ENCODE data around the gene RABGAP1L.

Gene RABGAP1L

DNA sequence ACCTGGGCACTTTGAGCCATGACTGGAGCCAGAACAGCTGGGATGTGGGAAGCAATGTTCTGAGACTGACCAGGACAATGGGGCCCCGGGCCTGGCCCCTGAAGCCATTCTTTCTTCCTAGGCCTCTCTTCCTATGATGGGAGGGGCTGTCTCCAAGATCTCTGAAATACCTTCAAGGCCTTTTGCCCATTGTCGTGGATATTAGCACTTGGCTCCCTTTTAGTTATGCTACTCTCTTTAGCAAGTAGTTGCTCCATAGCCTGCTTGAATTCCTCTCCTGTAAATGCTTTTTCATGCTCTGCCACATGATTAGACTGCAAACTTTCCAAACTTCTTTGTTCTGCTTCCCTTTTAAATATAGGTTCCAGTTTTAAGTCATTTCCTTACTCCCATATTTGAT is 577.5 kb downstream of the RABGAP1L start:
- Histone ChIP-seq H3K4me1 (ENCODE audit: insufficient read depth, low read length) (no peaks in the 10 kb centered on the region), H3K36me3 (ENCODE audit: insufficient read depth, low read length) (no peaks in the 10 kb centered on the region), H3K27me3 (ENCODE audit: insufficient read depth, low read length) (no peaks in the 10 kb centered on the region), H3K4me3 (ENCODE audit: low read length) (no peak overlapping the region), H3K9me3 (ENCODE audit: low read length) (no peaks in the 10 kb centered on the region), H2AFZ (ENCODE audit: low read depth, low read length) (no peak overlapping the region)

- Histone ChIP-seq H3K36me3 (ENCODE audit: insufficient read depth, low read length) (no peaks in the 10 kb centered on the region), H3K4me3 (ENCODE audit: low read length) (no peak overlapping the region), H3K9me3 (ENCODE audit: low read length) (no peaks in the 10 kb centered on the region), H3K27me3 (ENCODE audit: insufficient read depth, low read length) (no peaks in the 10 kb centered on the region), H2AFZ (ENCODE audit: low read depth, low read length) (no peak overlapping the region), H3K4me1 (ENCODE audit: insufficient read depth, low read length) (no peaks in the 10 kb centered on the region)
Observed at GRCh38 chr1:174740249-174740968, 581.1 kb downstream of the RABGAP1L start.

DNA sequence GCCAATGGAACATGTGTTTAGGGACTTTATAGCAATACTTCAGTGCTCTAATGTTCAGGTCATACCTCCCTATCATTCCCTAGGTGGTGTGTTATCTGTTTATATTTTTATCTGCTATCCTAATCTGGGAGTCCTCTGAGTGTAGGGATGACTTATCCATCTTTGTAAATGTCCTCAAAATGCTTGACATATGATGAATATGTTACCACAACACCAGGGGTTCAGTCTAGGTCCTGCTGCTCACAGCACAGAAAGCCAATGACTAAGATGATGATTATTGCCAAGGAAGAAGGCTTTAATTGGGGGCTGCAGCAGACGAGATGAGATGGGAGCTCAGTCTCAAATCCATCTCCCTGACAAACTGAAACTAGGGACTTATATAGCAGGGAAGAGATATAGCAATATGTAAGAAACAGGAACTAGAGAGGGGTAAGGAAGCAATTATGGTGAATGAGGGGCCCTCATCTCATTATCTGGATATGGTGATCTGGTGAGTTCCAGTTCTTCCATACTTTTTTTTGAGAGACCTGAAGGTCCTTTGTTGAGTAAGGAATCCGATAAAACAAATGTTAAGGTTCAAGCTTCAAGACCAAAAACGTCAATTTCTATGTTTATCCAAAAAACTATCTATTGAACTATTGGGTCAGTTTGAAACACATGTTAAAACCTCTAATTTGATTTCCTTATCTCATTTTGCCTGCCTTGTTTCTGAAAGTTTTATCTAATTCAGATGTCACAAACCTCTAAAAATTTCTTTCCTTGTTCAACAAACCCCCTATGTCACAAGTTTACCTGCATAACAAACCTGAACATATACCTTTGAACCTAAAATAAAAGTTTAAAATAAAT is 583.7 kb downstream of the RABGAP1L start:
- H3K36me3 ChIP-seq (ENCODE audit: insufficient read depth, low read length), result no peaks in the 10 kb centered on the region

DNA sequence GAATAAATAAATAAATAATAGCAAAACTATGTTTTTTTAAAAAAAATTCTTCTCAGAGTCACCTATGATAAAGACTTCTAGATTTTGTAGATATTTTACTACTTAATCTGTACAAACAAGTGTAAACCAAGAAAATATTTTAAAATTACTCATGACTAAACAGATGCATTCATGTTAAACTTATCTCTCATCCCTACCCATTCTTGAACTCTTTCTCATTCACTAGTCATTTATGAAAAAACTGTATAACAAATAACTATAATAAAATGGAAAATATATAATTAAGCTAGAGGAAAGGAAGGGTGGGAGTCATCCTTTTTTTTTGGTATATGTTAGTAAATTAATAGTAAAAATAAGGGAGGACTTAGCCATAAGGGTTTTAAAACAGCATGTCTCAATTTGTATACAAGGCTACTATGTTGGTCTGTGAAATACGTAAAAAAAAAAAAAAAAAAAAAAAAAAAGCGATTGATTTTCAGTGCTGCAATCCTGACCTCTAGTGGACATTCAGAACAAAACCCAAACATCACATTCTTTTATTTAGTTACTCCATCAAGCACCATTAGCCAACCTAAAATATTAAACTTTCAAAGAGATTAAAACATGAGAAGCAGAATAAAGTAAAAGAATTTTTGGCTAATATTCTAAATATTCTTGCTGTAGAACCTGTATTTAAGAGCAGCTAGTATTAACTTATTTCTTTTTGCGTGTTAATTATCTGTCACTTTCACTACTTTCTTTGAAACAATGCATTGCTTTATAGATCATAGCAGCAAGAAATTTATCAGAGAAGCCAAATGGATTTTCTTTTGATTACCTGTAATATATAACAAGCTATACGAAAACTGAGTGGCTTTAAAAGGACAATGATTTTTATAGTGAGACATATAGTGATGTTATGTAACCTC is 584.6 kb downstream of the RABGAP1L start:
- no peaks in the 10 kb centered on the region for H3K36me3 ChIP-seq (ENCODE audit: insufficient read depth, low read length)
- no peaks in the 10 kb centered on the region for H3K9me3 ChIP-seq (ENCODE audit: low read length)
- no peaks in the 10 kb centered on the region for H3K27me3 ChIP-seq (ENCODE audit: insufficient read depth, low read length)
- H3K4me1 ChIP-seq (ENCODE audit: insufficient read depth, low read length), result peaks cover 3% of the 10 kb centered on the region
- H3K4me3 ChIP-seq (ENCODE audit: low read length), result no peak overlapping the region
- no peak overlapping the region for H2AFZ ChIP-seq (ENCODE audit: low read depth, low read length)

More for the DNA sequence above, 583.7 kb downstream of the RABGAP1L start:
- H2AFZ ChIP-seq (ENCODE audit: low read depth, low read length), result no peak overlapping the region
- no peak overlapping the region for H3K4me3 ChIP-seq (ENCODE audit: low read length)
- no peaks in the 10 kb centered on the region for H3K9me3 ChIP-seq (ENCODE audit: low read length)
- H3K27me3 ChIP-seq (ENCODE audit: insufficient read depth, low read length), result no peaks in the 10 kb centered on the region
- peaks cover 3% of the 10 kb centered on the region for H3K4me1 ChIP-seq (ENCODE audit: insufficient read depth, low read length)

- Histone ChIP-seq H2AFZ (ENCODE audit: low read depth, low read length) (no peak overlapping the region), H3K4me1 (ENCODE audit: insufficient read depth, low read length) (peaks cover 3% of the 10 kb centered on the region)
Observed at GRCh38 chr1:174744886-174745285, 585.6 kb downstream of the RABGAP1L start.

GRCh38 chr1:174746024-174746808 is 586.9 kb downstream of the RABGAP1L start:
- H3K9me3 ChIP-seq (ENCODE audit: low read length), result no peaks in the 10 kb centered on the region
- no peak overlapping the region for H3K4me3 ChIP-seq (ENCODE audit: low read length)
- no peaks in the 10 kb centered on the region for H3K27me3 ChIP-seq (ENCODE audit: insufficient read depth, low read length)
- H2AFZ ChIP-seq (ENCODE audit: low read depth, low read length), result no peak overlapping the region
- no peaks in the 10 kb centered on the region for H3K36me3 ChIP-seq (ENCODE audit: insufficient read depth, low read length)
- H3K4me1 ChIP-seq (ENCODE audit: insufficient read depth, low read length), result peaks cover 3% of the 10 kb centered on the region

More at GRCh38 chr1:174744886-174745285, 585.6 kb downstream of the RABGAP1L start:
- no peak overlapping the region for H3K4me3 ChIP-seq (ENCODE audit: low read length)
- no peaks in the 10 kb centered on the region for H3K9me3 ChIP-seq (ENCODE audit: low read length)
- H3K27me3 ChIP-seq (ENCODE audit: insufficient read depth, low read length), result no peaks in the 10 kb centered on the region
- no peaks in the 10 kb centered on the region for H3K36me3 ChIP-seq (ENCODE audit: insufficient read depth, low read length)

DNA sequence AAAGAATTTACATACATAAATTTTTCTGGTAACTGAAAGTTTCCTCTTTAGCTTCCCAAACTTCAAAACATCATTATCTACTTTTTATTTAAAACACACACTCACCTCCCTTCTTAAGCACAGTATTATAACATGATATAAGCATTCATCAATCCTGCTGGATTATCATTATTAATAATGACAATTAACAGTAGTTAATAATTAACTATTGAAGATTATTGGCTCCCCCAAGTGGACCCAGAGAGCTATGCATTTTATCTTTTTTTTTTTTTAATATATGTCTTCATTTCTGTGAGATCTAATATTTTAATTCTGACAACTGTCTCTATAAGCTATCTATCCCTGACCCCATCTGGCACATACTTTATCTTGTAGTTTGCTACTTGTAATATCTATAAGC is 588.3 kb downstream of the RABGAP1L start:
- no peak overlapping the region for H2AFZ ChIP-seq (ENCODE audit: low read depth, low read length)
- no peak overlapping the region for H3K4me3 ChIP-seq (ENCODE audit: low read length)
- H3K4me1 ChIP-seq (ENCODE audit: insufficient read depth, low read length), result peaks cover 3% of the 10 kb centered on the region
- no peaks in the 10 kb centered on the region for H3K27me3 ChIP-seq (ENCODE audit: insufficient read depth, low read length)
- H3K36me3 ChIP-seq (ENCODE audit: insufficient read depth, low read length), result no peaks in the 10 kb centered on the region
- H3K9me3 ChIP-seq (ENCODE audit: low read length), result no peaks in the 10 kb centered on the region

DNA sequence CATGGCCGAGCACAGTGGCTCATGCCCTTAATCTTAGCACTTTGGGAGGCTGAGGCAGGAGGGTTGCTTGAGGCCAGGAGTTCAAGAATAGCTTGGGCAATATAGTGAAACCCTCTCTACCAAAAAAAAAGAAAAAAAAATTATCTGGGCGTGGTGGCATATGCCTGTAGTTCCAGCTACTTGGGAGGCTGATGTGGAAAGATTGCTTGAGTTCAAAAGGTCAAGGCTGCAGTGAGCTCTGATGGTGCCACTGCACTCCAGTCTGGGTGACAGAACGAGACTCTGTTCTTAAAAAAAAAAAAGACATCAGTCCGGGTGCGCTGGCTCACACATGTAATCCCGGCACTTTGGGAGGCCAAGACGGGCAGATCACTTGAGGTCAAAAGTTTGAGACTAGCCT is 589.3 kb downstream of the RABGAP1L start:
- H3K4me3 ChIP-seq (ENCODE audit: low read length), result no peak overlapping the region
- H3K4me1 ChIP-seq (ENCODE audit: insufficient read depth, low read length), result peaks cover 3% of the 10 kb centered on the region
- H2AFZ ChIP-seq (ENCODE audit: low read depth, low read length), result no peak overlapping the region
- no peaks in the 10 kb centered on the region for H3K9me3 ChIP-seq (ENCODE audit: low read length)
- no peaks in the 10 kb centered on the region for H3K36me3 ChIP-seq (ENCODE audit: insufficient read depth, low read length)
- H3K27me3 ChIP-seq (ENCODE audit: insufficient read depth, low read length), result no peaks in the 10 kb centered on the region

GRCh38 chr1:174753131-174753530 is 593.8 kb downstream of the RABGAP1L start:
- Histone ChIP-seq H3K36me3 (ENCODE audit: insufficient read depth, low read length) (no peaks in the 10 kb centered on the region), H3K4me3 (ENCODE audit: low read length) (no peak overlapping the region), H3K9me3 (ENCODE audit: low read length) (no peaks in the 10 kb centered on the region), H3K4me1 (ENCODE audit: insufficient read depth, low read length) (no peaks in the 10 kb centered on the region), H2AFZ (ENCODE audit: low read depth, low read length) (no peak overlapping the region), H3K27me3 (ENCODE audit: insufficient read depth, low read length) (no peaks in the 10 kb centered on the region)

DNA sequence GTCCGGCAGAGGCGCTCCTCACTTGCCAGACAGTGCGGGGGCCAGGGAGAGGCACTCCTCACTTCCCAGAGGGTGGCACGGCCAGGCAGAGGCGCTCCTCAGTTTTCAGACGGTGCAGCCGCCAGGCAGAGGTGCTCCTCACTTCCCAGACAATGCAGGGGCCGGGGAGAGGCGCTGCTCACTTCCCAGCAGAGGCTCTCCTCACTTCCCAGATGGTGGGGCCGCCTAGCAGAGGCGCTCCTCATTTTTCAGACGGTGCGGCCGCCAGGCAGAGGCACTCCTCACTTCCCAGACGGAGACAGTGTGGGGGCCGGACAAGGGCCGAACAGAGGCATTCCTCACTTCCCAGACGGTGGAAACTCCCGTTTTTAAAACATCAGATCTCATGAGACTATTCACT is 602.0 kb downstream of the RABGAP1L start:
- H3K4me3 ChIP-seq (ENCODE audit: low read length), result no peak overlapping the region
- no peaks in the 10 kb centered on the region for H3K4me1 ChIP-seq (ENCODE audit: insufficient read depth, low read length)
- H3K36me3 ChIP-seq (ENCODE audit: insufficient read depth, low read length), result no peaks in the 10 kb centered on the region
- H3K27me3 ChIP-seq (ENCODE audit: insufficient read depth, low read length), result no peaks in the 10 kb centered on the region
- no peaks in the 10 kb centered on the region for H3K9me3 ChIP-seq (ENCODE audit: low read length)
- H2AFZ ChIP-seq (ENCODE audit: low read depth, low read length), result no peak overlapping the region

GRCh38 chr1:174761901-174762585 is 602.7 kb downstream of the RABGAP1L start:
- Histone ChIP-seq H2AFZ (ENCODE audit: low read depth, low read length) (no peak overlapping the region), H3K36me3 (ENCODE audit: insufficient read depth, low read length) (no peaks in the 10 kb centered on the region), H3K9me3 (ENCODE audit: low read length) (no peaks in the 10 kb centered on the region), H3K4me3 (ENCODE audit: low read length) (no peak overlapping the region), H3K4me1 (ENCODE audit: insufficient read depth, low read length) (no peaks in the 10 kb centered on the region), H3K27me3 (ENCODE audit: insufficient read depth, low read length) (no peaks in the 10 kb centered on the region)

GRCh38 chr1:174764191-174764590 is 604.9 kb downstream of the RABGAP1L start:
- H3K9me3 ChIP-seq (ENCODE audit: low read length), result no peaks in the 10 kb centered on the region
- no peaks in the 10 kb centered on the region for H3K4me1 ChIP-seq (ENCODE audit: insufficient read depth, low read length)
- no peak overlapping the region for H3K4me3 ChIP-seq (ENCODE audit: low read length)
- no peaks in the 10 kb centered on the region for H3K36me3 ChIP-seq (ENCODE audit: insufficient read depth, low read length)
- no peaks in the 10 kb centered on the region for H3K27me3 ChIP-seq (ENCODE audit: insufficient read depth, low read length)
- no peak overlapping the region for H2AFZ ChIP-seq (ENCODE audit: low read depth, low read length)

All from neuron (in vitro differentiated cells).